Esophagus mucosa (tissue), 1 donor: ENCODE measurements around the gene SLC22A12. TPM values are rescaled to one million over a fixed set of nuclear protein-coding genes. Genes with fewer than 3 reads are reported as not detected.

Source experiments
- ATAC-seq: fragments of 200-7000 bp; cut with Tn5 transposase; one replicate; pipeline ENCODE4 v1.9.1; 2020
- total RNA-seq: library from RNA; stranded (reverse); gene quantifications from one replicate; pipeline ENCODE4 v1.2.4, GENCODE V29; 2023
- donor health status: DM: yes; HTN: yes; CAD: no.

The SLC22A12 gene
- total RNA-seq, 1 donor from 2014 or later = not detected

DNA sequence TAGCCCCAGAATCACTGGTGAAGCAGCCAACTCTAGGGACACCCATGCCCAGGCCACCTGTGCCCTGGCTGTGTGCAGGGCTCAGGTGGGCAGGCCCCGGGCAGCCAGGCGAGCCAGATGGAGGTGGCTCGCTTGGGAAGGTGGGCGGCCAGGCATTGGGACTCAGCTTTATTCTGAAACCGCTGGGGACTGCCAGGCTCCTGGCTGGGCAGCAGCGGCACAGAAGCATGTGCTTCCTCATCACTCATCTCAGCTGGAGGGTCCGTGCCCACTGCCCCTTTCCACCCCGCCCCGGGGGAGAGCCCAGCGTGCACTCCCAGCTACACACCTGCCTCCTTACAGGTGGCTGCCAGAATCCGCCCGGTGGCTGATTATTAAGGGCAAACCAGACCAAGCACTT, 27.1 kb upstream of the SLC22A12 start:
- no peak for ATAC-seq

DNA sequence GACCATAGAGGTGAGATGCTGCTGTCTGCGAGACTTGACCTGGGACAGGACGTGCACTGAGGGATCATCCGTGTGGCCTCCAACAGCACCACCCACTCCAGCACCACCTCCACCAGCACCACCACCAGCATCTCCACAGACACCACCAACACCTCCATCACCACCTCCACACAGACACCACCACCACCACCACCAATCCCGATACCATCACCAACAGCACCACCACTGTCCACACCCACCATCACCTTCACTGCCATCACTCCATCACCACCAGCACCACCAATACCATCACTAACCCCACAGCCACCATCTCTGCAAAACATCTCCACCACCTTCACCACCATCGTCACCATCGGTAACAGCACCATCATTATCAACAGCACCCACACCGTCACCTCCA, 26.6 kb upstream of the SLC22A12 start:
- no peak for ATAC-seq

DNA sequence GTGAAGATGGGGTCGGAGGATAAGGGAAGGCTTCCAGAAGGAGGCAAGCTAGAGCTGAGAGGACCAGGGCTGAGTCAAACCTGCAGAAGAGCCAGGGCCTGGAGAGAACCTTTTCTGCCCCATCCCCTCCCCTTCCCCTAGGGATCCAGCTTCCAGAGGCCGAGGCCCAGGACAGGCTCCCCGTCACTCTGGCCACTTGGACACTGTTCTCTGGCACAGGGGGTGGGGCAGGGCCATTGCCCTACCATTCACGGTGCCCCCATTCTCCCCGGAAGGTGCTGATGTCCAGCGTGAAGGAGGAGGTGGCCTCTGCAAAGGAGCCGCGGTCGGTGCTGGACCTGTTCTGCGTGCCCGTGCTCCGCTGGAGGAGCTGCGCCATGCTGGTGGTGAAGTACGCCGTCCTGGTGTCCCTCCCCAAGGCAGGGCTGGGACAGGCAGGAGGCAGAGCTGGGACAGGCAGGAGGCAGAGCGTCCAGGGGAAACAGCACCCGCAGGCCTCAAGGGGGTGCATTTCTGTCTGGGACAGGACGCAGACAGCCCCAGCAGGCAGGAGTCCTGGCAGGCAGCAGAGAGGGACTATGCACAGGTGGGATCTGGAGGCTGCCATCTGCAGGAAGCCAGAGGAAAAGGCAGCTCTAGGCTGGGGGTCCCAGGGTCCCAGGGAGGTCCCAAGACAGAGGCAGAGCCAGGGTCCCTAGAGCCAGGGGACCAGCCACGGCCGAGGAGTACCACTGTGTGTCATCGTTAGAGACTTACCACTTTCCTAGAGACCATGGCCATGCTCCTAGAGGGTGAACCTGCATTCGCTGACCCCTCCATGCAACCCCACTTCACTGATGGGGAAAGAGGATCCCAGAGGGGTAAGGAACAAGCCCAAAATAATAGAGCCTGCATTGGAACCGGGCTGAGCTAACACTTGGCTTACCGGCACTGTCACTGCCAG, 25.8 kb upstream of the SLC22A12 start:
- no peak for ATAC-seq

DNA sequence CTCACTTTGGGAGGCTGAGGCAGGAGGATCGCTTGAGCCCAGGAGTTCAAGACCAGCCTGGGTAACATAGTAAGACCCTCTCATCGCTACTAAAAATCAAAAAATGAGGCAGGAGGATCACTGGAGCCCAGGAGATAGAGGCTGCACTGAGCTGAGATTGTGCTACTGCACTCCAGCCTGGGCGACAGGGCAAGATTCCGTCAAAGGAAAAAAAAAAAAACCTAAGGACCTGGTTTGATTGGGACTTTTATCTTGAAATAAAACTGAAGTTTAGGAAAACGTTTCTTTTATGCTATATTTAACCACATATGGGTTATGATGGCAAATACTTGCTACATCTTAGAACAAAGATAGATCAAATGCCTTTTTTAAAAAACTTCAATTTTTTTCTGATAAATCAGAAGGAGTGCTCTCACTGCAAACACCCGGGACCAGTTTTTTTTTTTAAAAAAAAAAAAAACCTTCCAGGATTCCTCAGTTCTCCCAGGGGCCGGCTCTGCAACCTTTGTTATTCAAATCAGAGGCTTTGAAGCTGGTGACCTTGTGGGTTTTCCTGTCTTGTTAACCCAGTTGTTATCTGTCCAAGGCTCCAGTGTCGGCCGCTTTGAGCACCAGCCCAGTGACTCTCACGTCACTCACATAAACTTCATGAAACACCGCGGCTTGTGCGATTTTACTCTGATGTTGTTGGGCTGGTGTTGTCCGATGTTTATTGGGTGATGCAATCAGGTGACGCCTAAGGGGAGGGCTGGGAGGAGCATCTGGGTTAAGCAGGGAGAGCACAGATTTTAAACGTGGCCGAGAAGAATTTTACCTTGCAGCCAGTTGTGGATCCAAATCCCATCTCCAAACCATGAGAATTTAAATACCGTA, 24.7 kb upstream of the SLC22A12 start:
- peak; percentile 80 for ATAC-seq

DNA sequence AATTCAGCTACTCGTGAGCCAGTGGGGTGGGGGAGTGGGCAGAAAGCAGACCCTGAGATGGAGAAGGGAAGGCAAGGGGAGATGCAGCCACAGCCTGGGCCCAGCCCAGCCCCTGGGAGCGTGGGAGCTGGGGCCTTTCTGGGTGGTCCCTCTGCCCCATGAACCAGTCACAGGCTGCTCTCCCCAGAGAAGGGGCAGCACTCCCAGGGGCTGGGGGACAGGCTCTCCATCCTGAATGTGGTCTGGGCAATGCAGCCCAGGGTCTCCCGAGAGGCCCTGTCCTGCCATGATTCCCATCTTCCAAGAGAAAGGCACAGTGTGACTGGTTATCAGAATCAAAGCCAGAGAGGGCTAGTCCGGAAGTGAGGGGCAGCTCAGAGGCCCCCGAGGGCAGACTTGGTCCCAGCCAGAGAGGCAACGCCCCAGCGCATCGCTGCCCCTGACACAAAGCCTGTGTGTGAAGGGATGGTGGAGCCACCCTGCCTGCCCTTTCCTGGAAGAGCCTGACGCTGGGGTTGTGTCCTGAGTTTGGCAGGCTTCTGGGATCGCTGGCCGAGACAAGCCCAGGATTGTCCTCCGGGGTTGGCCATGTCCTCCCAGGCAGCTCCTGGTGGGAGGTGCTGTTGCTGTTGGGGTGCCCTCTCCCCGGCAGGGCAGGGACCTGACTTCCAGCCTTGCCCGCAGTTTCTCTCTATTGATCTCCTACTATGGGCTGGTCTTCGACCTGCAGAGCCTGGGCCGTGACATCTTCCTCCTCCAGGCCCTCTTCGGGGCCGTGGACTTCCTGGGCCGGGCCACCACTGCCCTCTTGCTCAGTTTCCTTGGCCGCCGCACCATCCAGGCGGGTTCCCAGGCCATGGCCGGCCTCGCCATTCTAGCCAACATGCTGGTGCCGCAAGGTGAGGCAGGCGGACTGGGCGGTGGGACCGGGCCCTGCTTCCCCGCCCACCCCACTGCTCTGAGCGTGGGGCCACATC, 23.8 kb upstream of the SLC22A12 start:
- no peak for ATAC-seq

DNA sequence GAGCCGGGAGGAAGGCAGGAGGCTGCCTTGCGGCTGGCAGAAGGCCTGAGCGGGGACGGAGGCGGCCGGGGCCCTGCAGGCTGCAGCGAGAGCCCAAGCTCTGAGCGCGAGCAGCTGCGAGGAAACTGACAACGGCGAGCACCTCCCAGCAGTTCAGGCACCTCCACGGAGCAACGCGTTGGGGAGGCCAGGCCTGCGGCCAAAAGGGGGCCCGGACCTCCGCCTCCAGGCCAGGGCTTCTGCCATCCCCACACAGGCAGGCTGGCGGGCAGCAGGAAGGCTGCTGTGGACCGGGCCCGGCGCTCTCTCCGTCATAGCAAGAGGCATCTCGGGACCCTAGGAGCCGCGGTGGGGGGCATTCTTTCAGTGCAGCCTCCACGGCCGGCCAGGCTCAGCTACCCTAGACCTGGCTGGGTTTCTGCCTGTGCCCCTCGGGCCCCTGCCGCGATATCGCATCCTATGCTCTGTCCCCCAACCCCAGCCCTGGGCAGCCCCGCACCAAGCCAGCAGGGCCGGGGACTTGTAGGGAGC, 22.9 kb upstream of the SLC22A12 start:
- no peak for ATAC-seq

DNA sequence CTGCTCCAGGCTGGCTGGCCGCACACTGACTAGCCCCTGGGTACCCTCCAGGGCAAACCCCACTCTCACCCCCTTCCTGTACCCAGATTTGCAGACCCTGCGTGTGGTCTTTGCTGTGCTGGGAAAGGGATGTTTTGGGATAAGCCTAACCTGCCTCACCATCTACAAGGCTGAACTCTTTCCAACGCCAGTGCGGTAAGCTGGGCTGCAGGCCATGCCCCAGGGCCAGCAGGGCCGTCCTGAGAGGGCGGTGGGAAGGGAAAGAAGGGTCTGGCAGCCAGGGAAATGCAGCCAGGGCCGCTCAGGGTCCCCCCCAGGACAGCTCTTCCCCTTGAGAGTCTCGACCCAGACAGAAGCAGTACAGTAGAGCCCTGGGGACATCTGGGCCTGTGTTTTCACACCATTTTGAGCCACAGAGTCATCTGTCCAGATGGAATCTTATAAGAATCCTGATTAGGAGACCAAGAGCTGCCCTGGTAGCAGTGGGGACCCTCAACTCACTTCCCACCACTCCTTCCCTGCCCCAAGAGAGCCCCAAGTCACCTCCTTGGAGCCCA, 22.4 kb upstream of the SLC22A12 start:
- no peak for ATAC-seq

DNA sequence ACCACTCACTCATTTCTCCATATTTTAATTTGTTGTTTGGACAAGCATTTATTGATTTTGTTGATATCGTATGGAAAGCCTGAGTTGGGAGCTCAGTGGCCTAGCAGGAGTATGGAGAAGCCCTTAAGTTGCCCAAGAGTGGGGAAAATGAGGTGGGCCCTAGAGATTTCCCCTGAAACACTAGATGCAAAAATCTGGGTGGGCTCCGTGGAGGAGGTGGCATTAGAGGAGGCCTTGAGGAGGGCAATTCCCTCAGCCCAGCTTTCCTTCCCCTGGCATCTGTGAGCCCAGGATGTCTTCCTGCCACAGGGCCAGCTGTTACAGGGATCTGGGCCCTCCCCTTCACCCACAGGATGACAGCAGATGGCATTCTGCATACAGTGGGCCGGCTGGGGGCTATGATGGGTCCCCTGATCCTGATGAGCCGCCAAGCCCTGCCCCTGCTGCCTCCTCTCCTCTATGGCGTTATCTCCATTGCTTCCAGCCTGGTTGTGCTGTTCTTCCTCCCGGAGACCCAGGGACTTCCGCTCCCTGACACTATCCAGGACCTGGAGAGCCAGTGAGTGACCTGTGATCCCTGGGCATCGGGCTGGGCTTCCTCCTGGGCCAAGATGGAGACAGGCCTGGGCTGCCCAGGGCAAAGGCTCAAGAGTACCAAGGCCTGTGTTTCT, 21.6 kb upstream of the SLC22A12 start:
- no peak for ATAC-seq

DNA sequence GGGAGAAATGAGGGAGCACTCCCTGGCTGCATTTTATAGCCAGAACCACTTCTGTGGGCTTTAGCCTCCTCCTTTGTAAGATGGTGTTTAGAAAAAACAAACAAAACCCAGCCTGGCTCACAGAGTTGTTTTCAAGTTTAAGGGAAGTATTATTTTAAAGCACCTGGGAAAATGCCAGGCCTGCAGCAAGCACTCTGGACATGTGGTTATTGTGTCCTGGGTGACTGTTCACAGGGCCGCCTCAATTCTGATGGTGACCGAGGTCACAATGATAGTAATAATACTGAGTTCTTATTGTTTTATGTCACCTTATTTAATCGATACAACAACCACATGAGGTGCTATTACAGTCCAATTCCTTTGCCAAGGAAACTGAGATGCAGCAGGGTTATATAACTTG, 20.7 kb upstream of the SLC22A12 start:
- ATAC-seq = no peak

DNA sequence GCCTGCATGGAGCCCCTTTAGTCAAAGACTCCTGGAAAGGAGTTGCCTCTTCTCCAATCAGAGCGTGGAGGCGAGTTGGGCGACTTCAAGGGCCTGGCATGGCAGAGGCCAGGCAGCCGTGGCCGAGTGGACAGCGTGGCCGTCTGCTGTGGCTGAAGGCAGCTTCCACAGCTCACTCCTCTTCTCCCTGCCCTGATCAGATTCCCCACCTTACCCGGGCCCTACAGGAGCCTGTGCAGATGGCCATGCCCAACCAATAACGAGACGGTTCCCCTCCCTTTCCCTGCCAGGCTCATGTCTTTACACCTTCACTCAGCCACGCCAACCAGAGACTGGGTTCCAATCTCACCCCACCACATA, 20.0 kb upstream of the SLC22A12 start:
- no peak for ATAC-seq

DNA sequence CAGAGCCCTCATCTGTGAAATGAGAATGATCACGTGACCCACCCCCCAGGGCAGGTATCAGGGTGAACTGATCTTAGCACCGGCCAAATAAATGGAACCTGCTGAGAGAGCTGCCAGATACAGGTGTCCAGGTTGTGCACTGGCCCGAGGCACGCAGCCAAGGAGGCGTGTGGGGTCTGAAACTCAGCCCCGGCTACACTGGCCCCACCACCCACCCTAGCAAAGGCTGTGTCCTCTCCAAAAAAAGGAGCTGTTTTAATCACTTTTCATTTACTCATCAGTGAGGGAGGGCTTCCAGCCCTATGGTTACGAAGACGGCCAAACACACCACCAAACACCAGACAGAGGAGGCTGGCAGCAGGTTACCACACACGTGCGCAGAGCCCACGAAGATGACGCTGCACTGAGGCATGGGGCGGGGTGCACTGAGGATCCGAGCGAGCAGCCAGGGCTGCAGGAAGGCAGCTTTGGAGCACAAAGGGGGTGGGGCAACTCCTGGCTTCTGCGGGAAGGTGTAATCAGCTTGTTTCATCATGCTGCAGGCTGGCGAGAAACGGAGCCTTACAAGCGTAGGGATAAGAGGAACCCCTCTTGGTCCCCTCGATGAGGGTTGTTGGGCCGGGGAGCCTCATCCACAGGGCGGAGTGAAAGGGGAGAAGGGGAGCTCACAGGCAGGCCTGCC, 19.5 kb upstream of the SLC22A12 start:
- peak; percentile 97 for ATAC-seq

DNA sequence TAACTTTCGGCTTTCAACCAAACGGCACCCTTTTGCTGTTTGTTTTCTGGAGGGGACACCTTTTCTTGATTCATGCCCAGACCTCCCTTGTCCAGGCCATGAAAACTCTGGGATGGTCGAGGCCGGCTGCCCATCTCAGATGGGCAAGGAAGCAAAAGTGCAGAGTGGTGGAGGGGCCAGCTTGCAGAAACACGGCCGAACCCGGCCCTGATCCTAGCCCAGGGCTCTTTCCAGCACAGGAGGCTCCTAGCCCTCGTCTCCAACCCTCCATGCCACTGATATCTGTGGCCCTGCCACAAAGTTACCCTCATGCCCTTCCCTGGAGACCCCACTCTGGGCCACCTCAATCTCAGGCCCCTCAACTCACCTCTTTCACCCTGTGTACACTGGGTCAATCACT, 18.9 kb upstream of the SLC22A12 start:
- ATAC-seq = no peak

DNA sequence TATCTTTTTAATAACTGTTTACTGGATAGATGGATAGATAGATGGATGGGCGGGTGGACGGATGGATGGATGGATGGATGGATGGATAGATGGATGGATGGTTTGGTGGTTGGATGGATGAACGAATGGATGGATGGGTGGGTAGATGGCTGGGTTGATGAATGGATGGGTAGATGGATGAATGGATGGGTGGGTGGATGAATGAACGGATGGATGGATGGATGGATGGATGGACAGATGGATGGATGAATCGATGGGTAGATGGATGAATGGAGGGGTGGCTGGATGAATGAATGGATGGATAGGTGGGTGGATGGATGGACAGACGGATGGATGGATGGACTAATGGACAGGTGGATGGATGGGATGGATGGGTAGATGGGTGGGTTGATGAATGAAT, 13.8 kb upstream of the SLC22A12 start:
- no peak for ATAC-seq

DNA sequence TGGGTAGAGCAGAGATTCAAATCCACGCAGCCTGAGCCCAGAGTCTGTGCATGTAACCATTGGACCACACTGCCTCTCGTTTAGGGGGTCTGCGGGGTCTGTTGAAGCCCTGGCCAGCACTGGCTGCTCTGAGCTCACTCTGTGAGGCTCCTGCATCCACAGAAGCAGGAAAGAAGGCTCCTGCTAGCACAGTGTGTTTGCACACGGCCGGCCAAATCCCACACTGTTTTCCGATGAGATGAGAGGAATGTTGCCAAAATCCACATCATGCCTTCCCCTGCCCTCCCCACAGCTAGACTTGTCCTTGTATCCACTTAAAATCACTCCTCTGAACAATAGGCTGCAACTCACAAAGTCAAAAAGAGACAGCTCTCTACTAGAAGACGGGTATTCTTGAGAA, 10.6 kb upstream of the SLC22A12 start:
- ATAC-seq = no peak

DNA sequence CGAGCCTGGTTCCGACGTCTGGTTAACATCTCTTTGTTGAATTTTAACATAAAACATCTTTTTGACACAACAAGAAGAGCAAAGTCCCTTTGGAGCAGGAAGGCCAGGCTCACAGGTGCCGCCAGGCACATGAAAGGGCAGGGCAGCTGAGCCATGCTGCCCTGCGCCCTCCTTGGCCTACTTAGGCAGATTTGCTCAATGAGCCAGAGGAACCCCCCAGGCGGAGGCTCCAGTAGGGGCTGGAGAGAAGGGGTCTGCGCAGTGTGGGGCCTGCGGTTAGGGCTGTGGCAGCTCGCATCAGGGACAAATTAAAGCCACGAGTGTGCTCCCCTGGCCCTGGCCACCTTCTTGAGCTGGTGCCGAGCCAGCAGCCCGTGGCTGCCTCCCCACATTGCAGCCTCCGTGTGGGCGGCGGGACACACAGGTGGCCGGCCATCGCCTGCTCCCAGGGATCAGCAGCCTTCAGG, 9.9 kb upstream of the SLC22A12 start:
- ATAC-seq = no peak

DNA sequence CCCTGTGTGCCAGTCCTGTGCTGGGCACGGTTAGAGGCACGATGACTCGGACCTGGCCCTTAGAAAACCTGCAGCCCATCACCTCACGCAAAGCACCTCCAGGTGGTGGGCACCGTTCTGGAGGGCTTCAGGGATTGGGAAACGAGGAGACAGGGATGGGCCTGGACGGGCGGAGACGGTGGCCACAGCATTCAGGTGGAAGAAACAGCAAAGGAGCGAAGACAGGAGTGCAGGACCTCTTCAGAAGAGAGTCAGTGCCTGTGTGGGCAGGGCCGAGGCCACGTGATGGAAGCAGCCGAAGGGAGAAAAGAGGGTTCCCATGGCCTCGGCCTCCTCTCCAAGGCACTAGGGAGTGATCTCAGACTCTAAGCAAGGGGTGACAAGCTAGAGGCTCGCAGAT, 8.1 kb upstream of the SLC22A12 start:
- ATAC-seq = no peak

DNA sequence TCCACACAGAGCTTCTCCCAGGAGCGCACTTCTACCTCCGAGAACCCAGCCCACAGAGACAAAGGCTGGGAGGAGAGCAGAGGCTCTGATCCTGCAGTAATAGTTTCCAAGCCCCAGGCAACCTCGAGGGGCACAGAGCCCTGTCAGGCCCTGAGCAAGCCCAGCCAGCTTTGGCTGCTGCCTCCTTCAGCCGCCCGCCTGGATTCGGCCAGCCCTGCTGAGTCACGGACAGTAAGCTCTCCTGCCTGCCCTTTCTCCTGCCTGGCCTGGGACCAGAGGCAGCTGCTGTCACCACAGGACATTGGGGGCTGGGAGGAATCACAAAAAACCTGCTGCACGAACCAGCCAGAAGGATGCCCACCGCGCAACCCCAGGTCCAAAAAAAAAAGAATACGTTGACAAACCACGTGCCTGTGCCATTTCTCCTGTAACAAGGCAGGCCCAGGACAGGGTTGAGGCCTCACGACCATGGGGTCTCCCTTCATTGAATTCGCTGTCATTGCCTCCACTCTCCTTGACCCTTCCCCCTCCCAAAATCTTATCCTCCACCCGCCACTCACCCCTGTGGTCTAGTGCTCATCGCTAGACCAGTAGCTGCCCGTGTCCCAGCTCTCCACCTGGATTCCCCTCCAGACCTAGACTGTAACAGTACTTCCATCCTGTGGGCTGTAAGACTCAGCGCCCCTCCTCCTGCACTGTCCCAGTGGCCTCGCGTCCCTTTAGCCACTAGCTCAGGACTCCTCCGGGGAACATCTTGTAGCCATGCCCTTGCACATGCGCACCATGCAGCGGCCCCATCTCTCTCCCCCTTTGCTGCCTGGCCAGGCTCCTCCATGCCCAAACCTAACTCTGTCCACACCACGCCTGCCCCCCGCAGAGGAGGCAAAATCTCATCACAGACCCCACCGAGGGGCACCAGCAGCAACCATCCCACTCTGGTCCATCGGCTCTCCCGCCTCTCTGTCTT, 7.4 kb upstream of the SLC22A12 start:
- ATAC-seq = no peak

DNA sequence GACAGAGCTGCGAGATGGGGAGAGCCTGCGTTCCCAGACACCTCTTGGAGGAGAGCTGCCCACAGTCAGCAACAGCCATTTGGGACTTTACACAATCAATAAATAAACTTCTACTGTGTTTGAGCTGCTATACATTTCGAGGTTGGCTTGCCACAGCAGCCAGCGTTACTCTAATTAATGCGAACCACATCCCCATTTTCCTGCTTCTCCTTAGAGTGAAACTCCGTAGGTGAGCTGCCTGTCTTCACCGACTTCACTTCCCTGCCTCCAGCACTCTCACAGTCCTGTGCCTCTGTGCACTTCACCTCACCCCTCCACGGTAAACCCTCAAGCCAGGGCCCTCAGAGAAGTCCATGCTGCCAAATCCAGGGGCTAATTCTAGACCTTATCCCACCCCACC, 5.9 kb upstream of the SLC22A12 start:
- no peak for ATAC-seq

DNA sequence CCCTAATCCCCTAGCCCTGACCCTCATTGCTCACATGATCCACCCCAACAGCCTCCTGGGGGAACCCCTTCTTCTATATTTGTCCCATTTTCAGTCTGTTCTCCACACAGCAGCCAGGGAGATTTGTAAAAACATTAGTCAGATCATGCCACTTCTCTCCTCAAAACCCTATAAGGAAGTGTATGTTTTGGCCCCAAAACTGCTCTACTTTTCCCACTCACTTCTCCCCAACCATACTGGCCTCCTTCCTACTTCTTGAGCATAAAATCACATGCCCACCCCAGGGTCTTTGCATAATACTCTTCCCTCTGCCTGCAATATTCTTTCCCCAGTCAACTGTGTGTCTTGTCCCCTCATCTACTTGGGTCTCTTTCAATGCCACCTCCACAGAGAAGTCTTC, 4.7 kb upstream of the SLC22A12 start:
- no peak for ATAC-seq
